Endothelial cell of umbilical vein (primary cell): ENCODE results near the gene MSH6. TPM values are rescaled to one million over a fixed set of nuclear protein-coding genes. Genes with fewer than 3 reads are reported as not detected.

Source experiments
- BruUV-seq: library from RNA; stranded (reverse); fragments of 400-500 nt; replicated peaks from 2 replicates; lab custom pipeline; 2021; lab: Mats Ljungman, UMichigan
- CTCF ChIA-PET: fragments of 300-600, 350-600 bp; sonication (Branson Sonifier 250); formaldehyde crosslinking; loops from one replicate; lab custom pipeline; 2021; ENCODE audit warnings: antibody characterized with exemption, inconsistent platforms; lab: Charles Lee
- POLR2A ChIA-PET: fragments of 300-600, 350-600 bp; sonication (Branson Sonifier 250); formaldehyde crosslinking; loops from one replicate; lab custom pipeline; 2021; ENCODE audit warnings: antibody characterized with exemption, inconsistent platforms; lab: Charles Lee
- DNase-seq: peaks from one replicate; pipeline ENCODE4 v3.0.0-alpha.2; 2011; ENCODE audit warnings: low read depth, low spot score
- FAIRE-seq: peaks from 2 replicates; lab custom pipeline; 2011; peaks lifted over from hg19 to GRCh38; lab: Jason Lieb, UNC
- H2AFZ ChIP-seq: 2 replicates; pipeline ENCODE4 v1.6.0; 2012; ENCODE audit warnings: low read depth, low read length, control low read depth, inconsistent platforms
- H3K27ac ChIP-seq: 2 replicates; pipeline ENCODE4 v1.5.1; 2011; ENCODE audit warnings: low read depth, mild to moderate bottlenecking, control low read depth, low read length, moderate library complexity; ENCODE audit not compliant: insufficient read depth
- H3K27me3 ChIP-seq, 2 experiments: 2 replicates each; pipeline versions ENCODE4 v1.6.0 to v1.6.1; 2011; ENCODE audit warnings: low read length in 2 of 2, mixed read lengths in 1 of 2; ENCODE audit not compliant: control insufficient read depth in 2 of 2, insufficient read depth in 2 of 2
- H3K36me3 ChIP-seq, 2 experiments: 2 replicates in 1 of 2; 3 replicates in 1 of 2; pipeline ENCODE4 v1.5.1; 2011; ENCODE audit warnings: low read length in 2 of 2, mild to moderate bottlenecking in 1 of 2, moderate library complexity in 1 of 2; ENCODE audit not compliant: control insufficient read depth in 2 of 2, insufficient read depth in 2 of 2; ENCODE audit errors: extremely low read depth in 1 of 2
- H3K4me1 ChIP-seq: 3 replicates; pipeline ENCODE4 v1.5.1; 2011; ENCODE audit warnings: mild to moderate bottlenecking, low read length; ENCODE audit not compliant: control insufficient read depth, insufficient read depth; ENCODE audit errors: extremely low read depth
- H3K4me2 ChIP-seq: 2 replicates; pipeline ENCODE4 v1.6.1; 2011; ENCODE audit warnings: low read length, control low read depth, mixed read lengths; ENCODE audit not compliant: insufficient read depth
- H3K4me3 ChIP-seq, 3 experiments: fragments of 200-600 bp in 1 of 3; sonication (generic), shearing (Covaris generic) in 1 of 3; replicated peaks in 1 of 3; 2 replicates each; pipeline ENCODE4 v1.5.1; 2011 to 2016; ENCODE audit warnings: control low read depth in 3 of 3, low read length in 3 of 3, mild to moderate bottlenecking in 2 of 3, inconsistent platforms in 1 of 3, low read depth in 1 of 3, moderate library complexity in 1 of 3; ENCODE audit not compliant: insufficient read depth in 1 of 3
- H3K79me2 ChIP-seq: 2 replicates; pipeline ENCODE4 v1.6.0; 2012; ENCODE audit warnings: low read length, inconsistent platforms; ENCODE audit not compliant: control insufficient read depth, insufficient read depth
- H3K9ac ChIP-seq: replicated peaks from 2 replicates; pipeline ENCODE3; 2011; ENCODE audit warnings: low read length, control low read depth; ENCODE audit not compliant: insufficient read depth; ENCODE audit errors: extremely low read depth
- H3K9me1 ChIP-seq: replicated peaks from 3 replicates; pipeline ENCODE4 v1.6.0; 2011; ENCODE audit warnings: mild to moderate bottlenecking, low read length; ENCODE audit not compliant: control insufficient read depth, insufficient read depth; ENCODE audit errors: extremely low read depth
- H3K9me3 ChIP-seq: replicated peaks from 2 replicates; pipeline ENCODE4 v1.5.1; 2012; ENCODE audit warnings: low read length, inconsistent platforms; ENCODE audit not compliant: control insufficient read depth, insufficient read depth
- H4K20me1 ChIP-seq: replicated peaks from 2 replicates; pipeline ENCODE3; 2011; ENCODE audit warnings: mild to moderate bottlenecking, low read length; ENCODE audit not compliant: control insufficient read depth, insufficient read depth; ENCODE audit errors: extremely low read depth
- CTCF ChIP-seq, 2 donors: IDR thresholded peaks; 1 replicate in 1 of 2; 2 replicates in 1 of 2; pipeline ENCODE4 v1.5.1; 2011; ENCODE audit warnings: low read length in 2 of 2, mild to moderate bottlenecking in 2 of 2, moderate library complexity in 2 of 2, control low read depth in 1 of 2, inconsistent platforms in 1 of 2, low read depth in 1 of 2; ENCODE audit not compliant: insufficient read depth in 1 of 2; ENCODE audit errors: extremely low read depth in 1 of 2
- FOS ChIP-seq: IDR thresholded peaks from 2 replicates; pipeline ENCODE4 v1.6.1; 2011; ENCODE audit warnings: mild to moderate bottlenecking, low read length, moderate library complexity, borderline replicate concordance; ENCODE audit not compliant: insufficient read depth
- GATA2 ChIP-seq: IDR thresholded peaks from 2 replicates; pipeline ENCODE4 v1.7.0; 2011; ENCODE audit warnings: low read depth, mild to moderate bottlenecking, moderate library complexity, mixed read lengths, low read length; ENCODE audit not compliant: insufficient read length, insufficient read depth
- JUN ChIP-seq: IDR thresholded peaks from 2 replicates; pipeline ENCODE4 v1.6.1; 2011; ENCODE audit warnings: borderline replicate concordance, low read depth; ENCODE audit not compliant: insufficient read length, insufficient read depth
- MAX ChIP-seq: IDR thresholded peaks from 2 replicates; pipeline ENCODE4 v1.6.1; 2011; ENCODE audit not compliant: insufficient read depth, insufficient read length
- POLR2A ChIP-seq: IDR thresholded peaks from 2 replicates; pipeline ENCODE4 v1.6.1; 2012; ENCODE audit warnings: low read depth, mild to moderate bottlenecking, control low read depth, low read length
- POLR2AphosphoS5 ChIP-seq: IDR thresholded peaks from 2 replicates; pipeline ENCODE4 v1.6.1; 2012; ENCODE audit warnings: low read depth, mild to moderate bottlenecking, control low read depth, low read length, moderate library complexity; ENCODE audit not compliant: insufficient read depth
- dilution Hi-C: fragments of 300-500 bp; cut with MboI; formaldehyde crosslinking; loops from one replicate; pipeline ENCODE4 v1.15.0; 2019; ENCODE audit warnings: low sequenced_read_pairs; ENCODE audit not compliant: extremely low pct_ligation_motif_present
- intact Hi-C: fragments of 100-400 bp; cut with micrococcal nuclease; formaldehyde crosslinking; loops from one replicate; pipeline ENCODE4 v1.10.0; 2022
- polyA plus RNA-seq, 4 experiments: library from polyadenylated mRNA; depleted of rRNA in 3 of 4; stranded (reverse) in 3 of 4; unstranded in 1 of 4; fragments of >200 nt; gene quantifications; 2 replicates each; pipeline versions ENCODE4 v1.2.1 to v1.2.3, GENCODE V29; 2011 to 2012; ENCODE audit warnings: missing spikeins in 1 of 4
- total RNA-seq: library from RNA; stranded (reverse); gene quantifications from 2 replicates; pipeline ENCODE4 v1.2.3, GENCODE V29; 2021

The MSH6 gene
- total and polyA plus RNA-seq, 2 donors (not counting 3 experiments of a cell fraction or from before 2014, with no cell fraction given), result 11.9 to 74.0 TPM

GRCh38 chr2:47735912-47736311, 47.0 kb upstream of the MSH6 start:
- Histone ChIP-seq H3K27me3 (peaks cover 4 to 15% of the 10 kb centered on the region in 2 experiments), H4K20me1 (no peaks in the 10 kb centered on the region), H2AFZ (no peak overlapping the region), H3K9me3 (no peaks in the 10 kb centered on the region), H3K79me2 (no peaks in the 10 kb centered on the region), H3K36me3 (no peaks in the 10 kb centered on the region), H3K4me2 (no peak overlapping the region), H3K9me1 (no peaks in the 10 kb centered on the region), H3K27ac (no peak overlapping the region), H3K9ac (no peak overlapping the region), H3K4me3 (no peak overlapping the region), H3K4me1 (no peaks in the 10 kb centered on the region)
- FAIRE-seq (no peak), DNase-seq (no peak)
- ChIA-PET POLR2A (no interaction called here), CTCF (interaction anchor here (1.1 to 2.0 kb wide), 2 partner anchors 15 to 55 kb away, joined by 3 to 5 read pairs; no protein-coding TSS in a partner anchor)
- no TSS peak for BruUV-seq
- intact Hi-C loops (no loop called here), dilution Hi-C loops (no loop called here)
- TF ChIP-seq POLR2A, result no peak

- no peaks in the 10 kb centered on the region for H3K9me3 ChIP-seq
- H3K36me3 ChIP-seq, result no peaks in the 10 kb centered on the region
- no TSS peak for BruUV-seq
- dilution Hi-C loops (no loop called here), intact Hi-C loops (no loop called here)
- FAIRE-seq (no peak), DNase-seq (no peak)
- H3K27ac ChIP-seq, result no peak overlapping the region
- TF ChIP-seq JUN (no peak), FOS (no peak), POLR2A (no peak), POLR2AphosphoS5 (no peak), MAX (no peak), CTCF (IDR thresholded peaks at IDR 0.05; ENCODE audit: extremely low read depth in 1 of 2, insufficient read depth in 1 of 2, low read depth in 1 of 2, low read length in 2 of 2) (no peak), GATA2 (no peak)
- no peaks in the 10 kb centered on the region for H4K20me1 ChIP-seq
- no peak overlapping the region for H3K4me2 ChIP-seq
- no peaks in the 10 kb centered on the region for H3K79me2 ChIP-seq
- no peak overlapping the region for H2AFZ ChIP-seq
- peaks cover 8 to 15% of the 10 kb centered on the region in 2 experiments for H3K27me3 ChIP-seq
- POLR2A ChIA-PET, result no interaction called here
- H3K9me1 ChIP-seq, result no peaks in the 10 kb centered on the region
- H3K4me3 ChIP-seq, result no peak overlapping the region
- no peaks in the 10 kb centered on the region for H3K4me1 ChIP-seq
- CTCF ChIA-PET, result interaction anchor here (2.0 kb wide), 1 partner anchor 17 kb away, joined by 5 read pairs; no protein-coding TSS in a partner anchor
- no peak overlapping the region for H3K9ac ChIP-seq
Observed at GRCh38 chr2:47737191-47737975, 45.6 kb upstream of the MSH6 start.
